ENCODE results near the gene FBXO40.

Gene FBXO40

DNA sequence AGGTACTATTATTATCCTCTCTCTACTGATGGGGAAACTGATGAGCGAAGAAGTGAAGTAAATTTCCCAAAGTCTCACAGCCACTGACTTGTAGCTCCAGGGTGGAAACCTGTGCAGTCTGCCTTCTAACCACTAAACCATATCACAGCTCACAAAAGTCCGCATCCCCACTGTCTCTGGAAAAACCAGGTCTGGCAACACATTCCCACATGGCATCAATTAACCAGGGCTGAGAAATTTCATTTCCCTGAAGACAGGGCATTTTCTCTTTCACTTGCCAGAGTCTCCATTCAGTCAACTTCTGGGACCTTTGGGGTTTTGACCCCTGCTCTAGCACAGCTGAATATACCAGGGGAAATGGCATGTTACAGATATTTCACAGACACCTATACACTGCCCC, 26.5 kb downstream of the FBXO40 start:
- no peak for DNase-seq (ENCODE audit: low read depth, low spot score)

DNA sequence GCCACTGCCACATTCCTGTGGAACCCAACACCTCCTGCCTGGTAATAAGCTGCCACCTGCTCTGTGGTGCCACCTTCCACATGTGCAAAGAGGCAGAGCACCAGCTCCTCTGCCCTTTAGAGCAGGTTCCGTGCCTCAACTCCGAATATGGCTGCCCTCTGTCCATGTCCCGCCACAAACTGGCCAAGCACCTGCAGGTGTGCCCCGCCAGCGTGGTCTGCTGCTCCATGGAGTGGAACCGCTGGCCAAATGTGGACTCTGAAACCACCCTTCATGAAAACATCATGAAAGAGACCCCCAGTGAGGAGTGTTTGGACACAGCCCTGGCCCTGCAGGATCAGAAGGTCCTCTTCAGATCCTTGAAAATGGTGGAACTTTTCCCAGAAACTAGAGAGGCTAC, 28.3 kb downstream of the FBXO40 start:
- no peak for DNase-seq (ENCODE audit: low read depth, low spot score)

DNA sequence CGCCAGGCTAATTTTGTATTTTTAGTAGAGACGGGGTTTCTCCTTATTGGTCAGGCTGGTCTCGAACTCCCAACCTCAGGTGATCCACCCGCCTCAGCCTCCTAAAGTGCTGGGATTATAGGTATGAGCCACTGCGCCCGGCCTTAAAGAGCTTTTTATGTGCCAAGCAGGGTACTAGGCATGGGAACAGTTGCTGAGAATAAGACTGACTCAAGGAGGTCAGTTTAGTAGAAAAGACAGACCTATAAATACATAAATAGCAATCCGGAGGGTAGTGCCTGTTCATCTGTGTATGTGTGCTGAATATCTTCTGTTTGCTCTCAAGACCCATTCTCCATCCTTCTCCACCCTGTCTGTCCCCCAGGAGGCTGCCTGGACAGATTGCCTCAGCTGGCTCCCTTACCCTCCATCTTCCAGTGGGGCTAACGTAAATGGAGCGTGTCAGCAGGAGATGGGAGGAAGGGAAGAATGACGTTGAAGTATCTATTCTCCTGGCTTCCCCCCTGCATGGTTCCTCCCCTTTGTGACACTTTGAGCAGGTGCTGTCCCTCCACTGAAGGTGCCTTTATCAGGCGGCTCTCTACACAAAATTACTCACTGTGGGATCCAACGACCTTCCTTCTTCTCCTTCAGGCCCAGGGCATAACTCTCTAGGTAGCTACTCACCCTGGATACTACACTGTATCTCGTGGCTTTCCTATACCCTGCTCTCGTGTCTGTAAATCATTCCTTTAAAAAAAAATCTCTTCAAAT, 31.1 kb downstream of the FBXO40 start:
- DNase-seq (ENCODE audit: low read depth, low spot score), result no peak

DNA sequence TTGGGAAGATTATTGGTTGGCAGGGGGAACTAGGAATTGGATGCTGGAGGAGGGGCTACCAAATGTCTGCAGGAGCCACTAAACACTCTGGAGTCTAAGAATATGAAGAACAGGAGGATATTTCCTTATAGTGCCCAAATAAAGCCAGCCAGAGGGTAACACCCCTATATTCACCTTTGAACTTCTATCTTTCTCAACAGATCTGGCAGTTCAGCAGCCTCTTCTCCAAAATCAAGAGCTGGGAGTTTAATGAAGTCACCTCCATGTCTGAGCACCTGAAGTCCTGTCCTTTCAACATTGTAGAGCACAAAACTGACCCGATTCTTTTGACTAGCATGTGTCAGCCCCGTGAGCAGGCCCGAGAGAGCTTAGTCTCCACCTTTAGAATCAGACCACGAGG, 33.3 kb downstream of the FBXO40 start:
- no peak for DNase-seq (ENCODE audit: low read depth, low spot score)

DNA sequence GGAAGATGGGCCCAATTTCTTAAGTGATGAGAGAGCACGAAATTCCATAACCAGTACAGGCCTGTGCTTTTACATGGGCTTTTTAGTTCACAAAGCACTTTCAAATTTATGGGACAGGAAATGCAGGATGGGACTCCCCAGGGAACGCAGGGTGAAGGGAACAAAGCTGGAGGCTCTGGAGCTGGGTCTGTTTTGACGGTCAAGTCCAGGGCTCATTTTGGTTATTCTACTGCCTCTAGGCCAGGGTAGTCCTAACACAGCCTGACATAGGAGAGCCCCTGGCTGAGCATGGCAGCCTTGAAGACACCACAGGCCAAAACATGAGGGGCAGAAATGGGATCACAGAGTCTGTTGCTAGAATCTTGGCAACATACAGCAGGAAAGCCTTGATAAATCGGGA, 34.0 kb downstream of the FBXO40 start:
- no peak for DNase-seq (ENCODE audit: low read depth, low spot score)

DNA sequence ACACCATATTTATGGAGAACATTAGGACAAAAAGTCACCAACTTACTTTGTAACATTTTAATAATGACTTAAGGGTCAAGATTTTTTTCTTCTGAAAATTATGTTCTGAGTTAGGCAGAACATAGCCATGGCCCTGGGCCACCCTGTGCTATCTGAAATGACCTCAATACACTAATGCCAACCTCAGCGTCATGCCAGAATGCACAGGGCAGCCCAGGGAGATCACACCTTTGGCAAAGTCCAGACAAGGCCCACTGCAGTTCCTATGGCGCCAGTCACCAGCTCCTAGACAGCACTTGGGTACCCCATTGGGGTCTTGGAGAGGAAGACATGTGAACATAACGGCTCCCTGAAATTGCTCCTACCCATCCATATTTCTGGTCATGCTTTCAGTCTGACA, 34.4 kb downstream of the FBXO40 start:
- DNase-seq (ENCODE audit: low read depth, low spot score), result no peak

DNA sequence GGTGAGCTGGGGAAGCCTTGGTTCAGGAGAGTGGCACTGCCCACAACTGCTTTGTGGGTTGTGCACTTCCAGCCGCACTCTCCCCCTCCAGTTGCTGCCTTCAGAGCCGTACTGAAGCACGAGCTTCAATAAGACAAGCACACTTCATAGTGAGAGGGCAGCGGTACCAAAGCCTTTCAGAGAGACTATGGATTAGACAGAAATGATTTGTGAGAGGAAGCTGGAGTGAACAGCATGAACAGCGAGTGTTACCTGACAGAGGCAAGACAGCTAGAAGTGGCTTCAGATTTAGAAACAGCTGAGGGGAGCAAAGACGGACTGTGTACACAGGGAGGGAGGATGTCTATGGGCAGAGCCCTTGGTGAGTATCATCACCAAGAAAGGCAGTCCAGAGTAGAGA, 36.4 kb downstream of the FBXO40 start:
- DNase-seq (ENCODE audit: low read depth, low spot score), result no peak

DNA sequence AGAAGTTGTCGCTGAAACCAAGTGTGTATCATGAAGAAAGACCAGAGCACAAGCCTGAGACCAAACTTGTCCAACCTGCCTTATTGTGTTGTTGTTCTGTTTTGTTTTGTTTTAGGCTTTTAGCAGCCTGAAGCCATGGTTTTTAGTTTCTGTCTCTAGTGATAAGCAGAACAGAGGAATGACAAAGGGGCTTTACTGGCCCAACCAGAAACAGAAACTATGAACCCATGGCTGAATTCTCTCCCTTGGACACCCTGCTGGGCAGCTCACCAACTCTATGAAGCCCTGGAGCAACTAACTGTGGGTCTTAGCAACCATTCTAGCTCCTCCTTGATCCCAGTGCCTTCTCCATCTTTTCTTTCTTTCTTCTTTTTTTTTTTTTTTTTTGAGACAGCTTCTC, 37.2 kb downstream of the FBXO40 start:
- DNase-seq (ENCODE audit: low read depth, low spot score), result no peak

DNA sequence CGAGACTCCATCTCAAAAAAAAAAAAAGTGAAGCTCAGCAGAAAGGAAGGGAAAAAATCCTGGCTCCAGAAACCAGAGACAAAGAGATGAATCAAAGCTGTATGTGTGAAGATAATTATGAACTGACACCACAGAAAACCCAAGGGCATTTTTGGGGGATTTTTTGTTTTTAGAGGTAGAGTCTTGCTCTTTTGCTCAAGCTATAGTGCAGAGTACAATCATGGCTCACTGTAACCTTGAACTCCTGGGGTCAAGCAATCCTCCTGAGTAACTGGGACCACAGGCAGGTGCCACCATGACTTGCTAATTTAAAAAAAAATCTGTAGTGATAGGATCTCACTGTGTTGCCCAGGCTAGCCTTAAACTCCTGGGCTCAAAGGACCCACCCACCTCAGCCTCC, 44.7 kb downstream of the FBXO40 start:
- no peak for DNase-seq (ENCODE audit: low read depth, low spot score)

DNA sequence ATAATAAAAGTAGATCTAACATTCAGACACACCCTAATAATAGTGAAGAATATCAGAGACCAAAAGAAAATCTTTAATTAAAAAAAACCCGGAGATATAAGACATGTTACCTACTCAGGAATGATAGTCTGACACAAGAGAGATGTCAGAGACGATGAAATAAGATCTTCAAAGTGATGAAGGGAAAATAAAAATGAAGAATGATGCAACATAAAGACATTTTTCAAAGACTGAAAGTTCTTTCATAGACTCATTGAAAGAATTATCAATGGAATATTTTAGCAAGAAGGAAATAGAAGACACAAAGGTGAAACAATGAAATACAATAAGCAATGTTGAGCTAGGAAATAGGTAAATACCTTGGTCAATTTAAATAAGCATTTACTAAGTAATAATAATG, 47.9 kb downstream of the FBXO40 start:
- DNase-seq (ENCODE audit: low read depth, low spot score), result no peak

DNA sequence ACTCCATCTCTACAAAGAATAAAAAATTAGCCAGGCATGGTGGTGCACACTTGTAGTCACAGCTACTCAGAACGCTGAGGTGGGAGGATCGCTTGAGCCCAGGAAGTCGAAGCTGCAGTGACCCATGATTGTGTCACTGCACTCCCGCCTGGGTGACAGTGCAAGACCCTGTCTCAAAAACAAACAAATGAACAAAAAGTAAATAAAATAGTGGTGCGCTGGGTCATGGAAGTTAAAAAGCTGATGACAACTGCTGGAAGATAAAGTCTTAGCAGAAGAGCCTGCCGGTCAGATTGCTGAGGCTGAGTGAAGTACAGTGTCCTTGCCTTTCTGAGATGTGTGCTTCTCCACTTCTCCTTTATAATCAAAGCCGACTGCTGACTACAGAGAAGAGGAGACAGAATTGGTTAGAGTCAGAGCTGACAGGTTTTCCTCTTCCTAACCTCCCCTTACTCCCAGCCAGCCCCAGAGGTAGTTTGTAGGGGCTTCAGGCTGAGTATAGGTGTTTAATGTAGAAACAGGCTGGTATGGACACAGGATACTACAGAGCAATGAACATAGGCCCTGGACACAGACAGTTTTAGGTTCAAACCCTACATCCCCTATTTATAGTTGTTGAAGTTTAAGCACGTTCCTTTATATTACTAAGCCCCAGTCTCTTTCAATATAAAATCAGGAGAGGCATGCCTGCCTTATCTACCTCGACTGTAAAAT, 49.6 kb downstream of the FBXO40 start:
- no peak for DNase-seq (ENCODE audit: low read depth, low spot score)

DNA sequence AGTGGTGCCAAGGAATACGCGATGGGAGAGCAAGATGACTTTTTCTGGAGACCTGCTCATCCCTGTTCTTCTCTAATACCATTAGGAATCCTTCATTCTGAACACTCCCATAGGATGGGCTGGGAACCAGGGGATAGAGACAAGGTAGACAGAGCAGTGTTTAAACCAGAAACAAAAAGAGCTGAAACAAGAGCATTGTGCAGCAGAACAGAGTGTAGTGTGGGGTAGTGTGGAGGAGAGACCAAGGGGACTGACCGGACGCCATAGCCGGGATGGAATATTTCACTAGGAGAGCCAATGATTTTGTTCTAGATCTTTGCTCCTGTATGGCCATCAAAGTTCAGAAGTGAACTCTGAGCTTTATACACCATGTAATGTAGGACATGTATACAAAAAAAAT, 51.9 kb downstream of the FBXO40 start:
- no peak for DNase-seq (ENCODE audit: low read depth, low spot score)

DNA sequence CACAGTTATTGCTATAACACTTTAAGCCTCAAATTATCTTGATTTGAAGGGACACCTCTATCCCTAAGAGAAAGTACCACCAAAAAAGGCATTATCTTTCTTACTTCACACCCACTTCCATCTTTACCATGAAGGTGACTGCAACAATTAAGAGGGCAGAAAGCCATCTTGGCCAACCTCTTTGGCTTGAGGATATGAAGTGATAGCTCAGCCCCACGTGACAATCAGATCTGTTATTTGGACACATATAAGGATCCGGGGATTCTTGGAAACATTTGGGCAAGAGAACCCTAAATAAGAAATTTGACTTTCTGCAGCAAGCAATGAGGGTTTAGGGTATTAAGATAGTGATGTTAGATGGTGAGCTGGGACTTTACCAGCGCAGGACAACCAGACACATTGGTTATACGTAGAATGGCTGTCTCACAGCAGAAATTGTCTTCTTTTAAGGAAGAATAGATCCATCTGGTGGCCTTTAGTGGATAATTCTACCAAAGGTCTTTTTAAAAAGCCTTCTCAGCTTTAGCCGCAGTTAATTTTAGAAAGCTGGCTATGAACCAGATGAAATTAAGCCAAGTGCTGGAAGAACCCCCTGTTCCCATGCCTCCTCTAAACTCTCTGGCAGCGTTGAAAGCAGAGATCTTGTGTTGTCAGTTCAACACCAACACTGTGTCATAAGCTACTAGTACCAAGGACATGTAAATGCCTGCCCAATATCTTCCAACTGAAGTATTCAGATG, 55.2 kb downstream of the FBXO40 start:
- peak; percentile 17 for DNase-seq (ENCODE audit: low read depth, low spot score)

DNA sequence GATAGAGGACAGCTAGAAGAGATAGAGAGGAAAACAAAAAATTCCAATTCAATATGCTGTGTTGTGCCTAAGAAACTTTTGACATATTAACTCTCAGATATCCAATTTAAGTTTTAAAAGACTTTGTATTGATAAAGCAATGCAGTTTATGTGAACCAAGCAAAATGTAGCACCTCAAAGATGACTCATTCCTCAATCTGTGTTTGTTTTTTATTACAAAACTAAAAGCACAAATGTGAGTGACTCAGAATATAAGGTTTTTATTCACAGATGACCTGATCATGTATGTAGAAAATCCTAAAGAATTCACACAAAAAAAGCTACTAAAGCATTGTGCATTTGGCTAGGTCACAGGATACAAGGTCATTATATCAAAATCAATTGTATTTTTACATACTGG, 56.5 kb downstream of the FBXO40 start:
- DNase-seq (ENCODE audit: low read depth, low spot score), result no peak

DNA sequence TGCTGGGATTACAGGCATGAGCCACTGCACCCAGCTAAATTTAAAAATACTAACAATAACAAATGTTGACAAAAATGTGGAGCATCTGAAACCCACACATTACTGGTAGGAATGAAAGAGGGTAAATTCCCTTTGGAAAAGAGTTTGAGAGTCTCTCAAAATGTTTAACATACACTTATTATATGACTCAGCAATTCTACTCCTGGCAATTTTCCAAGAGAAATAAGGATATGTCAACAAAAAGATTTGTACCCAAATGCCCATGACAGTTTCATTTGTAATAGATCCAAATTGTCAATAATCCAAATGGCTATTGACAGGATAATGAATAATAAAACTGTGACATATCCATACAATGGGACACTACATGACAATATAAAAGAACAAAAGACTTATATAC, 58.5 kb downstream of the FBXO40 start:
- DNase-seq (ENCODE audit: low read depth, low spot score), result no peak

DNA sequence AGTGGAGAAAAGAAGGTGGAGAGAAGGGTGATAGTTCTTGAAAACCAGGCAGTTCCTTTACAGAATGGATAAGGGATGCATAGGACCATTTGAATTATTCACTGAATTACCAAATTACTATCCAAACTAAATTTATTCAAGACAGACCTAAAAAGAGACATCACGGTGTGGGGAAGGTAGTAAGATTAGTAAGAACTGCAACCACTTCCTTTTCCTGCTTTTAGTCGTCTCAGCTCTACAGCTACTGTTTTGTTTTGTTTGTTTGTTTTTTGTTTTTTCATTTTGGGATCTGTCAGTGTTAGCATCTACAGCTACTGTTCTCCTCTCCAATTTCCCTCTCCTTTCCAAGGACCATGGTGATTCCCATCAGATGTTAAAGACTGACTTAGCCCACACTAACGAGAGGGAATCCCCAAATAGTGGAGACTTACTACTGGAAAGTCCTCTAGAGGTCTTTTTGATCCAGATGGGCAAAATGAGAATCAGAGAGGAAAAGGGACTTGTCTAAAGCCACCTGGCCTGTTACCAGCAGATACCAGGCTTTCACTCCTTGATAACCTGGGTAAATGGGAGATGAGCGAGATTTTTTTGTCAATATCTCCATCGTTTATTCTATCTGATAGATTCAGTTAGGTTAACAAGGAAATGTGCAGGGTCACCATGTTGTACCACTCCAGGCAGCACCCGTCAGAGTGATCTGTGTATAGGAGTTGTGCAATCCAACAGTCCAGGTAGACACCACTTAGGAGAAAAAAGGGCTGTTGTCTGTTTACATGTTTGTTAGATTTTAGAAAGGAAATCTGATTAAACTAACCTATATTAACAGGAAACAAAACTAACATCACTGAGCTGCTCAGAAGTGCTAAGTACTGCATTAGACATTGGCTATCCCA, 61.6 kb downstream of the FBXO40 start:
- no peak for DNase-seq (ENCODE audit: low read depth, low spot score)

DNA sequence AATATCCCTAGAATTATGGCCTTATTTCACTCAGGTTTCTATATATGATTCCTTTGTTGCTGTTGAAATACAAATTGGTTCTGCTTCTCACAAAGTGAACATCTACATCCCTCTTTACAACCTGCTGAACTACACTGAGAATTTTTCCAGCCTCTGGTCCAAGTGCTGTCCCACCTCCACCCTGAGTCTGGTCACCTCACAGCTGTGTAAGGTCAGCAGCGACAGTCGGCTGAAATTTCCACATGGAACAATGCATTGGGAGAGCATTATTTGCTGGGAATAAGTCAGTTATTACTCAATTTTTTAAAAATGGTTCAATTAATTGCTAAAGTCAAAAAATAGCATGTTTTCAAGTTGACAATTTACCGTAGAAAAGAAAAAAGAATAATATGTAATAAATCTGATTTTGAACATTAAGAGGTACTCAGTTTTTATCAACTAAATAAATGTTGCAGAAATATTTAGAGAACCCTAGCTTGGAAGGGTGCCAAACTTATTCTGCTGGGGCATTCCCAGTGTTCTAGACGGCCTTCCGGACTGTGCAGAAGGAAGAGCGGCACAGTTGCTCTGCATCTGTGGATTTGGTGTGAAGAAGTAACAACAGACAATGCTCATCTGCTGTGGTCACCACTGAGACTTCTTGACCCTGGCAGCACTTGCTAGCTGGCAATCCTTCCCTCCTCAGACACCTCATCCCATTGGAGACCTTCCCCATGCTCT, 65.7 kb downstream of the FBXO40 start:
- no peak for DNase-seq (ENCODE audit: low read depth, low spot score)

DNA sequence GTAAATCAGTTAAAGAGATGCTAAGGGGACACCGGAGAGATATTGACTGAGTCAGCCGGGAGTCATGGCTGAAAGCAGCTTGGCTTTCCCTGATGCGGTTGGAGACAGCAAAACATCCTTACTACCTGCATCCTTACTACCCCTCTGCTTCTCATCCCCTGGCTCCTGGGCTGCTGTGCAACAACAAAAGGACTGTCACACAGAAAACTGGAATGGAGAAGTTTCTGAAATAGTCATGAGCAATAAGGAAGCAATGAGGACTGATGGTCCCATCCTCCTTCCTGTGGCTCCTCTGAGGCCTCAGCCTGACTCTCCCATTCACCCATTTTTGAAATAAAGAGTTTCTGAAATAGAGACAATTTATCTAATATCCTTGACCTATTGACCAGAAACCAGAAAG, 66.4 kb downstream of the FBXO40 start:
- no peak for DNase-seq (ENCODE audit: low read depth, low spot score)

DNA sequence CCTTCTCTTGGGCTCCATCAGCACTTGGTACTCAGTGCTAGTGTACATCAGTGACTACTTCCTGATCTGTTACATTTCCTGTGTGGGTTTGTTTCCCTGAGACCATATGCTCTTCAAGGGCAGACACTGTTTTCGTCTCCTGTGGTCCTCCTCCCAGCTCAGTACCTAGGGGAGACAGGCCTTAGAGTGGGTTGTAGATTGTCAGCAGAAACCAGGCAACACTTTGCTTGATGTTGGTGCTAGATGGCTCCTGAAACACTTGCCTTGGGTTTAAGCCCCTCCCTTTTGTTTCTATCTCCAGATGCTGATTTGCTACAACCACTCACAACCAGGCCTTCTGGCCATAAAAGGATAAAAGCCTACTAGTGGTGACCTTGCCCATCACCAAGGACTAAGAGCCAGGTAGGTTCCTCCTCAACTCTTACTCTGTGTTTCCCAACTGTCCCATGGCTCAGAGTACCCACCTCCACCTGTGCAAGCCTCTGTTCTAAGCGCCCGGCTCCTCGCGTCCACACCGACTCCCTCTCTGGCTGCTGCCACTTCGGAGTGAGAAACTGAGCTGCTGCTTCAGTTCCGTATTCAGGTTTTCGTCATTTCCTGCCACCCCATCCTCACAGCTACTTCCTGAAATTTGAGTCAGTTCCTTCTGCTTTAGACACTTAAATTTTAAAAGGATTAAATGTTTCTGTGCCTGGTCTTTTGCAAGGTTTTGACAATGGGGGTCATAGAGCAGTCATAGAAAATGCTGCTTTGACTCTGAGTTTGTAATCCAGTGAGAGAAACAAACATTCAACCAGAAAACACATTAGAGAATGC, 67.4 kb downstream of the FBXO40 start, which contains the start of gene HCLS1:
Gene HCLS1, minus strand, starts transcription at position 548 of the 816 bp plus-strand sequence. CDS start 2,556 bp downstream, outside the sequence.
- DNase-seq (ENCODE audit: low read depth, low spot score), result no peak

DNA sequence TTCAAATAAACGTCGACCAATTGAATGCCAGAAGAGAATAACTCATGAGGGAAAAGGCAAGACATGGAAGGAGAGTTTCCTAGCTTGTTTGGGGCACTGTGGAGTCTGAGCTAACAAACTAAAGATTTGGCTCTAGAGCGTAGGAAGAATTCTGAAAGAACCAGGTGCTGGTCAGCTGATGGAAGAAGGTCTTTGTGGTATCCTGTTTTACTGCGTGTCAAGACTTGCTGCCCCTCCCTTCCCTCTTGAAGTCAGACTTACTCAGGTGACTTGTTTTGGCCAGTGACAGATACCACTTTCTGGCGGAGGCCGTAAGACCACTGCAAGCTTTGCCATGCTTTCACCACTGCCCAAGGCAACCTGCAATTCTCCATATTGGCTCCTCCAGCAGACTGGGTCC, 68.2 kb downstream of the FBXO40 start:
- no peak for DNase-seq (ENCODE audit: low read depth, low spot score)
